ENCODE data around the gene TMTC1. TPM values are rescaled to one million over a fixed set of nuclear protein-coding genes. Genes with fewer than 3 reads are reported as not detected.

Gene TMTC1
- total and polyA plus RNA-seq, 7 donors = 15.8 to 45.8 (median 30.4) TPM

GRCh38 chr12:29463198-29463597 lies 320.5 kb downstream of the TMTC1 start:
- Histone ChIP-seq H3K4me3 (no peak overlapping the region), H3K4me1 (no peaks in the 10 kb centered on the region), H3K36me3 (ENCODE audit: insufficient read depth in 1 of 2, low read depth in 1 of 2) (peaks cover 0 to 15% of the 10 kb centered on the region in 2 donors), H3K27me3 (ENCODE audit: insufficient read depth in 3 of 3, low read length in 2 of 3) (no peaks in the 10 kb centered on the region), H3K9me3 (no peaks in the 10 kb centered on the region), H3K27ac (no peak overlapping the region)
- intact Hi-C loops (cut with DNase I) = no loop called here
- ATAC-seq (no peak), DNase-seq (no peak)
- 77 to 84% (median 84%) methylated on average over 4 of the region's 4 CpGs for WGBS, 3 donors
- TF ChIP-seq, protein P1, sequence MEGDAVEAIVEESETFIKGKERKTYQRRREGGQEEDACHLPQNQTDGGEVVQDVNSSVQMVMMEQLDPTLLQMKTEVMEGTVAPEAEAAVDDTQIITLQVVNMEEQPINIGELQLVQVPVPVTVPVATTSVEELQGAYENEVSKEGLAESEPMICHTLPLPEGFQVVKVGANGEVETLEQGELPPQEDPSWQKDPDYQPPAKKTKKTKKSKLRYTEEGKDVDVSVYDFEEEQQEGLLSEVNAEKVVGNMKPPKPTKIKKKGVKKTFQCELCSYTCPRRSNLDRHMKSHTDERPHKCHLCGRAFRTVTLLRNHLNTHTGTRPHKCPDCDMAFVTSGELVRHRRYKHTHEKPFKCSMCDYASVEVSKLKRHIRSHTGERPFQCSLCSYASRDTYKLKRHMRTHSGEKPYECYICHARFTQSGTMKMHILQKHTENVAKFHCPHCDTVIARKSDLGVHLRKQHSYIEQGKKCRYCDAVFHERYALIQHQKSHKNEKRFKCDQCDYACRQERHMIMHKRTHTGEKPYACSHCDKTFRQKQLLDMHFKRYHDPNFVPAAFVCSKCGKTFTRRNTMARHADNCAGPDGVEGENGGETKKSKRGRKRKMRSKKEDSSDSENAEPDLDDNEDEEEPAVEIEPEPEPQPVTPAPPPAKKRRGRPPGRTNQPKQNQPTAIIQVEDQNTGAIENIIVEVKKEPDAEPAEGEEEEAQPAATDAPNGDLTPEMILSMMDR (IDR thresholded peaks at IDR 0.05) = no peak

DNA sequence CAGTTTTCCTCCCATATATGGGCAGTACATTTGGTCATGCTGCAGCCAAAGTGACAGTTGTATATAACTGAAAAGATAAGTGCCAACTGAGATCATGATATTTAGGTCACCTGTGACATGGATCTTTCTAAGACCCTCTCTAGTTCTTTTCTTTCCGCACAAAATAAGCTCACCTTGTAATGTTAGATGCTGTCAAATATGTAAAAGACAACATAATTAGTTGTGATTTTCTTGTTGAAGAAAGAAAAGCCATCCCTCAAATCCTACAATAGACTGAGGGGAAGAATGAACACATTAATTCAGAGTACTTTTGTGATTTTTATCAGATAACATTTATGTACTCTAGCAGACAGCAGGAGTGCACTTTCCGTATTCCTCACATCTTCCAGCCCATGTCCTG lies 323.7 kb downstream of the TMTC1 start:
- no peak overlapping the region for H3K4me3 ChIP-seq
- H3K27me3 ChIP-seq (ENCODE audit: insufficient read depth in 3 of 3, low read length in 2 of 3) = no peaks in the 10 kb centered on the region
- TF ChIP-seq, protein P1 (IDR thresholded peaks at IDR 0.05) = no peak
- no peak overlapping the region for H3K27ac ChIP-seq
- no peaks in the 10 kb centered on the region for H3K9me3 ChIP-seq
- WGBS, 3 donors = 83 to 98% (median 90%) methylated on average over 2 of the region's 2 CpGs
- intact Hi-C loops (cut with DNase I) = no loop called here
- H3K4me1 ChIP-seq = no peaks in the 10 kb centered on the region
- ATAC-seq (no peak), DNase-seq (no peak)
- H3K36me3 ChIP-seq (ENCODE audit: insufficient read depth in 1 of 2, low read depth in 1 of 2) = peaks cover 0 to 15% of the 10 kb centered on the region in 2 donors

- ATAC-seq (no peak), DNase-seq (no peak)
- H3K9me3 ChIP-seq = no peaks in the 10 kb centered on the region
- H3K4me3 ChIP-seq = no peak overlapping the region
- H3K27me3 ChIP-seq (ENCODE audit: insufficient read depth in 3 of 3, low read length in 2 of 3) = no peaks in the 10 kb centered on the region
- TF ChIP-seq, protein P1 (IDR thresholded peaks at IDR 0.05) = no peak
- intact Hi-C loops (cut with DNase I) = no loop called here
- no peaks in the 10 kb centered on the region for H3K4me1 ChIP-seq
- WGBS, 3 donors = 17 to 29% (median 19%) methylated on average over 1 of the region's 1 CpG
- peaks cover 0 to 4% of the 10 kb centered on the region in 2 donors for H3K36me3 ChIP-seq (ENCODE audit: insufficient read depth in 1 of 2, low read depth in 1 of 2)
- no peak overlapping the region for H3K27ac ChIP-seq
Measured at GRCh38 chr12:29455087-29455486, 328.7 kb downstream of the TMTC1 start.

DNA sequence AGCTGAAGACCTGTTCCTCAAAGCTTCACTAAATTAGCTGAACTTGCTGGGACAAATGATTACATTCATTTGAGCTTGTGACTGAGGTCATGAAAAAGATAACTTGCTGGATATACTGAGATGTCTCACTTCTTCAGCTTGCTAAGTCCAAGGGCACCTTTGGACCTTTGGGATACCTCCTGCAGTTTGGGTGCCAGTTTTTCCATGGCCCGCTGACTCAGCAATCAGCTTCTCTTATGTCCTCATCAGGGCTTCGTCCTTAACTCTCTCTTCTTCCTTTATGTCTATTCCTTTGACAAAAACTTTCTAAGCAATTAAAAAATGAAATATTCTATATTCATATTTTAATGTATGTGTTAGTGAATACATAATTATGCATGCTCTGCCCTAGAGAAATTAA lies 331.9 kb downstream of the TMTC1 start:
- ATAC-seq (no peak), DNase-seq (no peak)
- Histone ChIP-seq H3K4me3 (no peak overlapping the region), H3K36me3 (ENCODE audit: insufficient read depth in 1 of 2, low read depth in 1 of 2) (peaks cover 0 to 4% of the 10 kb centered on the region in 2 donors), H3K4me1 (no peaks in the 10 kb centered on the region), H3K27me3 (ENCODE audit: insufficient read depth in 3 of 3, low read length in 2 of 3) (no peaks in the 10 kb centered on the region), H3K27ac (no peak overlapping the region), H3K9me3 (no peaks in the 10 kb centered on the region)
- intact Hi-C loops (cut with DNase I) = no loop called here
- 88 to 96% (median 95%) methylated on average over 2 of the region's 2 CpGs for WGBS, 3 donors
- TF ChIP-seq, protein P1 (IDR thresholded peaks at IDR 0.05) = no peak

All from psoas muscle (tissue), 8 donors.